CD4-positive, alpha-beta T cell treated with Interleukin-6 for 4 hours (primary cell): ENCODE data around the gene DHFR.
"Not testable (repeated sequence)": the region's sequence is repeated elsewhere in the genome, so short reads cannot be mapped to it uniquely, and the experiment has no call there.

ENCODE experiments used
- DNase-seq: peaks from one replicate; pipeline ENCODE4 v3.0.0-alpha.2; 2020; ENCODE audit warnings: mixed read lengths

The DHFR gene

DNA sequence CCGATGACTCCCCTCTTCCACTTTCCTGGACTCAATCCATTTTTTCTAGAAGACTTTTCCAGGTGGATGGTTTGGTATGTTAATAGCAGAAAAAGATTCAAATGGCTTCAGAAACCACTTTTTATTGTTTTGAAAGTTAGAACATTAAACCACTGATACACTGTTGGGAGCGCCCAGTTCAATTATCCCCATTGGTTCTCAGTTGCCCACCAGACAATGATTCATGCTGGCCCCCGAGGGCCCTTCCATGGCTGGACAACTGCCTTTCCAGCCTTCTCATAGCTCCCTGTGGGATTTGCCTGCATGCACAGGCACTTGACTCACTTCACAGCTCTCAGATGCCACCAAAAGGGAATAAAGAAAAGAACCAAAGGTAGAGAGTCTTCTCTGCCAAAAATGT is 63.4 kb downstream of the DHFR start:
- DNase-seq: no peak

DNA sequence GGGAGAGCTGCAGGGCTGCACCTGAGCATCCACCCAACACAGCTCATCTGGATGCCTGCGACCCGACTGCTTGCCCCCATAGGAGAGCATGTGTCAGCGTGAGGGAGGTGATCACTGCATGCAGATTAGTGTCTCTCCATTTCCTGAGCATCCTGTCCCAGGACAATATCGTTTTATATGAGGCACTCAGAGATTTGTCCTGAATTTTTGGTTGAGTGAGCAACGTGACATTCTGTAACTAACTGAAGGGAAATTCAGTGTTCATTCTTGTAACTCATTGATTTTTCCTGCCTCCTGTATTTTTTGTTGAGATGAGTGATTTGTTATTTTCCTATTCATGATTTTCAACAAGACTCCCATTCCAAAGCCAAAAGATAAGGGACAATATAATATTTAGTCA is 64.0 kb downstream of the DHFR start:
- DNase-seq: no peak

DNA sequence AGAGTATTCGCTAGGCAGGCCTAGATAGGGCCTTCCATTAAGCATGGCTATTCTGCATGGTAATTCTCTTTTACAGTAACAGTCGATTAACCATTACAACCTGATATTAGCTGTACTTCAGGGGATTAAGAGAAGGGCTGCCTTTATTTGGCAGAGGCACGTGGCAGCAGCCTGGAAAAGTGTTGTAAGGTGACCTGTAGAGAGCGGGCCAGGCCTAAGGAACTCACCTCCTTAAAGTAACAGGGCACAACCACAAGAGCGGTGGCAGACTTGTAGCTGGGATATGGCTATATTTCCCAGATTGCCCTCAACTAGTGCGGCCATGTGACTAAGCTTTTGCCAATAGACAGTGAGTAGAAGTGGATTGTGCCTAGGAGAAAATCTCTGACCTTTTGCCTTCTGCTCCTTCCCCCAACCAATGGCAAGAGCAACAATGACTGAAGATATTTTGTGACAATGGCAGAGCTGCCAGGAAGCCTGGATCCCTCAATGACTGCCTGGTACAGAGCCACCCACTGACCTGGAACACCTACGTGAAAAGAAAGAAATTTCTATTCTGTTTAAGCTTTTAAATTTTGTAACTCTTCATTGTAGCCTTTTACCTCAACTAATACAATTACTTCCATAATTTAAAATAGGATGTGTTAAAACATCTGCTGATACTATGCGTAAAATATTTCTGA is 65.8 kb downstream of the DHFR start:
- DNase-seq: no peak

DNA sequence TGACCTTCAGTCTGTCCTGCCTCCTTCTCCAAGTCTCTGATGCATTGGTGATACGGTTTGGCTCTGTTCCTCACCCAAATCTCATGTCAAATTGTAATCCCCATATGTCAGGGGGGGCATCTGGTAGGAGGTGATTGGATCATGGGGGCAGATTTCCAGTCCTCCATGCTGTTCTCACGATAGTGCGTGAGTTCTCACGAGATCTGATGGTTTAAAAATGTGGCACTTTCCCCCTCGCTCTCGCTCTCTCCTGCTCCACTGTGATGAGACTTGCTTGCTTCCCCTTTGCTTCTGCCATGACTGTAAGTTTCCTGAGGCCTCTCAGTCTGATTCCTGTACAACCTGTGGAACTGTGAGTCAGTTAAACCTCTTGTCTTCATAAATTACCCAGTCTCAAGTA is 70.0 kb downstream of the DHFR start:
- no peak for DNase-seq

DNA sequence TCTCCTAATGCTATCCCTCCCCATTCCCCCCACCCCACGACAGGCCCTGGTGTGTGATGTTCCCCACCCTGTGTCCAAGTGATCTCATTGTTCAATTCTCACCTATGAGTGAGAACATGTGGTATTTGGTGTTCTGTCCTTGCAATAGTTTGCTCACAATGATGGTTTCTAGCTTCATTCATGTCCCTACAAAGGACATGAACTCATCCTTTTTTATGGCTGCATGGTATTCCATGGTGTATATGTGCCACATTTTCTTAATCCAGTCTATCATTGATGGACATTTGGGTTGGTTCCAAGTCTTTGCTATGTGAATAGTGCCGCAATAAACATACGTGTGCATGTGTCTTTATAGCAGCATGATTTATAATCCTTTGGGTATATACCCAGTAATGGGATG is 74.5 kb downstream of the DHFR start:
- DNase-seq: not testable (repeated sequence)

DNA sequence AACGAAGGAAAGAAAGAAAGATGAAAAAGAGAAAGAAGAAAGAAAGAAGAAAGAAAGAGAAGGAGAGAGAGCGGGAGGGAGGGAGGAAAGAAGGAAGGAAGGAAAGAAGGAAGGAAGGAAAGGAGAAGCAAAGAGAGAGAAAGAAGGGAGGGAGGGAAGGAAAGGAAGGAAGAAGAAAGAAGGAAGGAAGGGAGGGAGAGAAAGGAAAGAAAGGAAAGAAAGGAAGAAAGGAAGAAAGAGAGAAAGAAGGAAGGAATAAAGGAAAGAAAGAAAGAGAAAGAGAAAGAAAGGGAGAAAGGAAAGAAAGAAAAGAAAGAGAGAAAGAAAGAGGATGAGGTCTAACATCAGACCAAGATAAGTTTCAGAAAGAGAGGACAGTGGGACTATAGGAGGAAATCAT is 75.7 kb downstream of the DHFR start:
- no peak for DNase-seq

DNA sequence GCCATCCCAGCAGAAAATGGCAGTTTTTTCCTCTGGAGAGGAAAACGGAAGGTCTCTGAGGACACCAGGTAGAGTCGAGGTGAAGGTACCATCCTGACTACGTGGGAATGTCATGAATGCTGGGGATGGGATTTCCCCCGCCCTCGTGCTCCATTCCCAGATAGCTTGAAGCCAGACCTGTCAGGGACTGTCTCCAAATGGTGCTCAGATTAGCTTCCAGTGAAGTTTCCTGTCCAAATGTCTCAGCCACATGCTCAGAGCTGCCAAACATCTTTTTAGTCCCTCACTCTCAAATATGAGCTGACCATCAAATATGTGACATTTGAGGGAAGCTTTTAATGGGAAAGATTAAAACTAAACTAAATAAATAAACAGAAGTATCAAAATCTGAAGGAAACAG is 77.1 kb downstream of the DHFR start:
- no peak for DNase-seq

DNA sequence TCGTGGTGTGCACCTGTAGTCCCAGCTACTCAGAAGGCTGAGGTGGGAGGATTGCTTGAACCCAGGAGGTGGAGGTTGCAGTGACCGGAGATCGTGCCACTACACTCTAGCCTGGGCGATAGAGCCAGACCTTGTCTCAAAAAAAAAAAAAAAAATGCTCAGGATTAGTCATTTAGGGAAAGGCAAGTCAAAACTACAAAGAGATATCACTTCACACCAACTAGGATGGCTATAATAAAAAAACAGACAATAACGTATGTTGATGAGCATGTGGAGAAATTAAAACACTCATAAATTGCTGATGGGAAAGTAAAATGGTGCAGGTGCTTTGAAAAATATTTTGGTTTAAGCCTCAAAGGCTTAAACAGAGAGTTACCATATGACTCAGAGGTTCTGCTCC is 78.4 kb downstream of the DHFR start:
- no peak for DNase-seq
